CD8-positive, alpha-beta memory T cell (primary cell): Measurements from ENCODE around the gene MEDAG. TPM values are rescaled to one million over a fixed set of nuclear protein-coding genes. Genes with fewer than 3 reads are reported as not detected.

Source experiments
- CTCF ChIA-PET: fragments of 350-600 bp; sonication (Branson Sonifier 250); formaldehyde crosslinking; loops from one replicate; lab custom pipeline; 2021; ENCODE audit warnings: antibody characterized with exemption; lab: Charles Lee
- POLR2A ChIA-PET: fragments of 350-600 bp; sonication (Branson Sonifier 250); formaldehyde crosslinking; loops from one replicate; lab custom pipeline; 2021; ENCODE audit warnings: antibody characterized with exemption; lab: Charles Lee
- DNase-seq, 5 donors: peaks; one replicate each; pipeline versions ENCODE4 v3.0.0 to v3.0.0-alpha.2; 2020 to 2022; ENCODE audit warnings: mixed read lengths in 1 of 5
- H3K27ac ChIP-seq: one replicate; pipeline ENCODE4 v1.7.0; 2013; ENCODE audit warnings: low read depth, mild to moderate bottlenecking, low read length, moderate library complexity
- H3K27me3 ChIP-seq: 2 replicates; pipeline ENCODE4 v1.7.0; 2013; ENCODE audit warnings: low read length, mild to moderate bottlenecking; ENCODE audit not compliant: insufficient read depth, poor library complexity, severe bottlenecking
- H3K36me3 ChIP-seq: 2 replicates; pipeline ENCODE4 v1.7.0; 2013; ENCODE audit warnings: mild to moderate bottlenecking, low read length, moderate library complexity; ENCODE audit not compliant: insufficient read depth
- H3K4me1 ChIP-seq: 2 replicates; pipeline ENCODE4 v1.7.0; 2013; ENCODE audit warnings: mild to moderate bottlenecking, low read length, moderate library complexity; ENCODE audit not compliant: insufficient read depth
- H3K4me3 ChIP-seq: 2 replicates; pipeline ENCODE4 v1.7.0; 2013; ENCODE audit warnings: mild to moderate bottlenecking, low read length
- H3K9me3 ChIP-seq: 2 replicates; pipeline ENCODE4 v1.7.0; 2013; ENCODE audit warnings: mild to moderate bottlenecking, low read length
- H3K27ac Mint-ChIP-seq, 8 donors: one replicate each; pipeline ENCODE4 v1.8.0; 2020 to 2021; ENCODE audit warnings: mixed read lengths in 8 of 8, mild to moderate bottlenecking in 6 of 8, inconsistent platforms in 3 of 8, moderate library complexity in 3 of 8
- H3K27me3 Mint-ChIP-seq, 2 donors: one replicate each; pipeline ENCODE4 v1.8.0; 2020 to 2021; ENCODE audit warnings: mixed read lengths in 2 of 2, mild to moderate bottlenecking in 1 of 2, moderate library complexity in 1 of 2
- H3K36me3 Mint-ChIP-seq, 3 donors: one replicate each; pipeline ENCODE4 v1.8.0; 2020 to 2021; ENCODE audit warnings: mixed read lengths in 3 of 3, inconsistent platforms in 1 of 3, mild to moderate bottlenecking in 1 of 3
- H3K4me1 Mint-ChIP-seq, 3 donors: one replicate each; pipeline ENCODE4 v1.8.0; 2020 to 2021; ENCODE audit warnings: mixed read lengths in 3 of 3, inconsistent platforms in 1 of 3, mild to moderate bottlenecking in 1 of 3
- H3K4me3 Mint-ChIP-seq, 7 donors: one replicate each; pipeline ENCODE4 v1.8.0; 2020 to 2021; ENCODE audit warnings: mixed read lengths in 7 of 7, mild to moderate bottlenecking in 6 of 7, moderate library complexity in 4 of 7, inconsistent platforms in 2 of 7
- H3K9me3 Mint-ChIP-seq, 5 donors: one replicate each; pipeline ENCODE4 v1.8.0; 2020 to 2022; ENCODE audit warnings: mixed read lengths in 5 of 5, mild to moderate bottlenecking in 3 of 5, moderate library complexity in 2 of 5, inconsistent platforms in 1 of 5
- polyA plus RNA-seq: library from polyadenylated mRNA; unstranded; fragments of 300-500 nt; fragmentation: Illumina TruSeq; gene quantifications from one replicate; pipeline ENCODE4 v1.2.3, GENCODE V29; 2021
- total RNA-seq, 2 experiments: library from RNA; stranded (reverse); gene quantifications; one replicate each; pipeline ENCODE4 v1.2.3, GENCODE V29; 2021

MEDAG gene
- total and polyA plus RNA-seq, 3 experiments from 2014 or later = not detected

GRCh38 chr13:30863796-30864195 lies 42.3 kb upstream of the MEDAG start:
- Mint-ChIP-seq H3K9me3 (no peaks in the 10 kb centered on the region), H3K27ac (peak overlapping the region in 1 of 8 donors; percentile 95), H3K4me1 (peaks cover 0 to 4% (median 3%) of the 10 kb centered on the region in 3 donors), H3K36me3 (no peaks in the 10 kb centered on the region), H3K27me3 (peaks cover 4 to 6% of the 10 kb centered on the region in 2 donors), H3K4me3 (no peak overlapping the region)
- Histone ChIP-seq H3K36me3 (no peaks in the 10 kb centered on the region), H3K27ac (no peak overlapping the region), H3K4me3 (no peak overlapping the region), H3K27me3 (no peaks in the 10 kb centered on the region), H3K4me1 (no peaks in the 10 kb centered on the region), H3K9me3 (no peaks in the 10 kb centered on the region)
- POLR2A ChIA-PET = no interaction called here
- CTCF ChIA-PET = no interaction called here
- no peak for DNase-seq

- no peak overlapping the region for H3K4me3 Mint-ChIP-seq
- peaks cover 2 to 13% of the 10 kb centered on the region in 2 donors for H3K27me3 Mint-ChIP-seq
- H3K9me3 Mint-ChIP-seq = no peaks in the 10 kb centered on the region
- Histone ChIP-seq H3K4me3 (no peak overlapping the region), H3K36me3 (no peaks in the 10 kb centered on the region), H3K4me1 (no peaks in the 10 kb centered on the region), H3K9me3 (no peaks in the 10 kb centered on the region), H3K27me3 (no peaks in the 10 kb centered on the region), H3K27ac (no peak overlapping the region)
- ChIA-PET POLR2A (no interaction called here), CTCF (interaction anchor here (1.1 to 1.8 kb wide), 6 partner anchors 15 to 69 kb away, joined by 3 to 7 read pairs (median 4); no protein-coding TSS in a partner anchor)
- no peak overlapping the region for H3K27ac Mint-ChIP-seq
- DNase-seq = no peak
- H3K36me3 Mint-ChIP-seq = no peaks in the 10 kb centered on the region
- peaks cover 0 to 4% (median 3%) of the 10 kb centered on the region in 3 donors for H3K4me1 Mint-ChIP-seq
Measured at GRCh38 chr13:30864433-30865122, 41.5 kb upstream of the MEDAG start.

GRCh38 chr13:30865123-30866049 lies 40.7 kb upstream of the MEDAG start:
- H3K4me3 Mint-ChIP-seq = no peak overlapping the region

GRCh38 chr13:30866677-30867076 lies 39.4 kb upstream of the MEDAG start:
- no peak overlapping the region for H3K4me3 ChIP-seq
- POLR2A ChIA-PET = no interaction called here
- H3K27ac ChIP-seq = no peak overlapping the region
- H3K27ac Mint-ChIP-seq = no peak overlapping the region
- no peaks in the 10 kb centered on the region for H3K9me3 ChIP-seq
- peaks cover 0 to 4% (median 3%) of the 10 kb centered on the region in 3 donors for H3K4me1 Mint-ChIP-seq
- no peak for DNase-seq
- no peaks in the 10 kb centered on the region for H3K27me3 ChIP-seq
- peaks cover 2 to 24% of the 10 kb centered on the region in 2 donors for H3K27me3 Mint-ChIP-seq
- no peaks in the 10 kb centered on the region for H3K36me3 Mint-ChIP-seq
- H3K4me1 ChIP-seq = no peaks in the 10 kb centered on the region
- H3K9me3 Mint-ChIP-seq = no peaks in the 10 kb centered on the region
- CTCF ChIA-PET = no interaction called here
- H3K4me3 Mint-ChIP-seq = no peak overlapping the region
- no peaks in the 10 kb centered on the region for H3K36me3 ChIP-seq

More at GRCh38 chr13:30865123-30866049, 40.7 kb upstream of the MEDAG start:
- no peak overlapping the region for H3K27ac Mint-ChIP-seq
- no peaks in the 10 kb centered on the region for H3K9me3 ChIP-seq
- no peak overlapping the region for H3K27ac ChIP-seq
- POLR2A ChIA-PET = no interaction called here
- no peaks in the 10 kb centered on the region for H3K27me3 ChIP-seq
- H3K4me1 ChIP-seq = no peaks in the 10 kb centered on the region
- DNase-seq = peak; percentile 15 to 51 (median 27)
- H3K9me3 Mint-ChIP-seq = no peaks in the 10 kb centered on the region
- no peak overlapping the region for H3K4me3 ChIP-seq
- H3K36me3 ChIP-seq = no peaks in the 10 kb centered on the region
- H3K27me3 Mint-ChIP-seq = peaks cover 2 to 18% of the 10 kb centered on the region in 2 donors
- peaks cover 0 to 4% (median 3%) of the 10 kb centered on the region in 3 donors for H3K4me1 Mint-ChIP-seq
- H3K36me3 Mint-ChIP-seq = no peaks in the 10 kb centered on the region
- CTCF ChIA-PET = interaction anchor here (0.7 to 1.8 kb wide), 13 partner anchors 9 to 219 kb away, joined by 3 to 8 read pairs (median 3); no protein-coding TSS in a partner anchor

GRCh38 chr13:30867089-30867669 lies 38.9 kb upstream of the MEDAG start:
- H3K9me3 ChIP-seq = no peaks in the 10 kb centered on the region
- no peaks in the 10 kb centered on the region for H3K27me3 ChIP-seq
- H3K4me1 Mint-ChIP-seq = peaks cover 0 to 4% (median 3%) of the 10 kb centered on the region in 3 donors
- no peak overlapping the region for H3K4me3 ChIP-seq
- CTCF ChIA-PET = no interaction called here
- H3K27me3 Mint-ChIP-seq = peaks cover 2 to 29% of the 10 kb centered on the region in 2 donors
- no peaks in the 10 kb centered on the region for H3K36me3 Mint-ChIP-seq
- no peak for DNase-seq
- no peak overlapping the region for H3K27ac ChIP-seq
- POLR2A ChIA-PET = no interaction called here
- H3K4me1 ChIP-seq = no peaks in the 10 kb centered on the region
- H3K36me3 ChIP-seq = no peaks in the 10 kb centered on the region
- no peak overlapping the region for H3K27ac Mint-ChIP-seq
- H3K4me3 Mint-ChIP-seq = no peak overlapping the region
- H3K9me3 Mint-ChIP-seq = no peaks in the 10 kb centered on the region

GRCh38 chr13:30868799-30869470 lies 37.1 kb upstream of the MEDAG start:
- Mint-ChIP-seq H3K4me3 (no peak overlapping the region), H3K27ac (no peak overlapping the region), H3K36me3 (no peaks in the 10 kb centered on the region), H3K27me3 (peaks cover 2 to 32% of the 10 kb centered on the region in 2 donors), H3K9me3 (no peaks in the 10 kb centered on the region), H3K4me1 (peaks cover 0 to 4% (median 3%) of the 10 kb centered on the region in 3 donors)
- Histone ChIP-seq H3K4me1 (no peaks in the 10 kb centered on the region), H3K9me3 (no peaks in the 10 kb centered on the region), H3K27me3 (no peaks in the 10 kb centered on the region), H3K36me3 (no peaks in the 10 kb centered on the region), H3K27ac (no peak overlapping the region), H3K4me3 (no peak overlapping the region)
- DNase-seq = no peak
- POLR2A ChIA-PET = no interaction called here
- CTCF ChIA-PET = interaction anchor here (1.4 kb wide), 1 partner anchor 14 kb away, joined by 5 read pairs; no protein-coding TSS in a partner anchor

- H3K27ac Mint-ChIP-seq = no peak overlapping the region
- H3K27me3 Mint-ChIP-seq = peaks cover 2 to 32% of the 10 kb centered on the region in 2 donors
- DNase-seq = no peak
- no peak overlapping the region for H3K27ac ChIP-seq
- no peak overlapping the region for H3K4me3 Mint-ChIP-seq
- no peaks in the 10 kb centered on the region for H3K9me3 Mint-ChIP-seq
- H3K36me3 Mint-ChIP-seq = no peaks in the 10 kb centered on the region
- ChIA-PET CTCF (interaction anchor here (1.4 kb wide), 1 partner anchor 15 kb away, joined by 5 read pairs; no protein-coding TSS in a partner anchor), POLR2A (no interaction called here)
- no peak overlapping the region for H3K4me3 ChIP-seq
- no peaks in the 10 kb centered on the region for H3K4me1 ChIP-seq
- no peaks in the 10 kb centered on the region for H3K27me3 ChIP-seq
- H3K36me3 ChIP-seq = no peaks in the 10 kb centered on the region
- no peaks in the 10 kb centered on the region for H3K9me3 ChIP-seq
- H3K4me1 Mint-ChIP-seq = peaks cover 0 to 4% (median 3%) of the 10 kb centered on the region in 3 donors
Measured at GRCh38 chr13:30869491-30869890, 36.6 kb upstream of the MEDAG start.
